GM19240 (cell line): ENCODE data around the gene PANK3.

Experiments used
- DNase-seq: peaks from one replicate; pipeline ENCODE4 v3.0.0; 2011; ENCODE audit warnings: low spot score; ENCODE audit not compliant: insufficient read length

The PANK3 gene

GRCh38 chr5:168578538-168579487, at the start of gene PANK3:
Gene PANK3 (minus strand): TSS chr5:168579368. CDS start chr5:168579283, 85 bp downstream.
- peak; percentile 52 for DNase-seq

DNA sequence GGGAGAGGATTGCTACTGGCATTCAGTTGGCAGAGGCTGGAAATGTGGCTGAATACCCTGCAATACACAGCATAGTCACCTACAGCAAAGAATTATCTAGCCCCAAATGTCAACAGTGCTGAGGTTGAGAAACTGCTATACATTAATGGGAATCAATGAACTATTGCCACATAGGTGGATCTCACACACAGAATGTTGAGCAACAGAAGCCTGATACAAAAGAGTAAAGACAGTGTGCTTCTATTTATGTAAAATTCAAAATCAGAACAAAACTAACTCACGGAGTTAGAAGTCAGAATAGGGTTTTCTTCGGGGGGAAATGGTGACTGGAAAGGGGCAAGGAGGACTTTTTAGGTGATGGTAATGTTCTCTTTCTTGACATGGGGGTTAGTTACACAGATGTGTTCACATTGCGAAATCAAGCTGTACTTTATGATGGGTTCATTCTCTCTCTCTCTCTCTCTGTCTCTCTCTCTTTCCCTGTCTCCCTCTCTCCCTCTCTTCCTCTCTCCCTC, 45.7 kb upstream of the PANK3 start:
- DNase-seq: no peak

DNA sequence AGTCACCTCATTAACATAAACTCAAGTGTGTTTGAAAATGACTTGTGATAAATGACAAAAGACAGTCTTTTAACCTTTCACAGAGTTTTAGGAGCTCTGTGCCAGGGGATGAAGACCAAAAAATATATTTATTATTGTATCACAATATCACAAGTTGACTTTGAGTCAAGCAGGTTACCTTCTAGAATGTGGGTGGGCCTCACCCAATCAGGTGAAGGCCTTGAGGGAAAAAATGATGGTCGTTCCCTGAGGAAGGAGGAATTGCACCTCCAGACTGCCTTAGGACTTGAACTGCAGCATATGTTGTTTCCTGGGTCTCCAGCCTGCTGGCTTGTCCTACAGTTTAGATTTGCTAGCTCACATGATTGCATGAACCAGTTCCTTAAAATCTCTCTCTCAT, 41.6 kb upstream of the PANK3 start:
- no peak for DNase-seq

DNA sequence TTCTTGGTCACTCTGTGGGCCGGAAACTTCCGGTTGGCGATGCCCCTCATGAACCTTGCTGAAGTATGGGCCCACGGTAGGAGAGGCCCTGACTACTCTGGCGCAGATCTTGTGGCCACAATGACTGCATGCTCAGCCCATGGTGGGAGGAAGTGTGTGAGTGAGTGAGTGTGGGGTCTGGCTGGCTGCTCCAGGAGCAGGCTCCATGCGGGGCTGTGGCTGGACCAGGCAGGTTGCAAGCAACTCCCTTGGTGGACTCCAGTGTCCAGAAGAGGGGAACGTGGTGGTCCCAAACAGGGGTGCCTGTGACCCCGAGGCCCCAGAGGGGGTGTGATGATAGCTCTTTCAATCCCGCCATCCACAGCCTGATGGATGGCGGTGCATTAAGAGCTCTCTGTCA, 35.5 kb upstream of the PANK3 start:
- no peak for DNase-seq

GRCh38 chr5:168613996-168614395, 34.8 kb upstream of the PANK3 start:
- DNase-seq: no peak

- no peak for DNase-seq
Observed at GRCh38 chr5:168613396-168613795, 34.2 kb upstream of the PANK3 start.

- no peak for DNase-seq
Observed at GRCh38 chr5:168612996-168613395, 33.8 kb upstream of the PANK3 start.

- no peak for DNase-seq
Observed at GRCh38 chr5:168612123-168612522, 33.0 kb upstream of the PANK3 start.

DNA sequence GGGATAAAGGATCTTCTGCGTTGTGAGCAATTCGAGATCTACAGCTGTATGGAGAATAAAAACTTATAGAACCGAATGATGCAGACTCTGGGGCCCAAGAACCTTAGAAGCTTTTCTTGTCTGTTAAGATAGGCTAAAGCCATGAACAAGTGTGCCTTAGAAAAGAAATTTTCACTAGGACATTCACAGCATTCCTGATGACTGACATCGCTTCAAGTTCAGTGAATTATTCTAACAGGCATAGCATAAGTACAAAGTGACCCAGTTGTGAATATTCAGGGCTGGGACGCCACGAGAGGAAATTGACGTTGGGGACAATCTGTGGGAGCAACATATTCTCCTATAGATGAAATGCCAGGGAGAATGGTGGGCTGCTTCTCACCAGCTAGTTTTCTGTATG, 32.0 kb upstream of the PANK3 start:
- no peak for DNase-seq

GRCh38 chr5:168609806-168610482, 30.8 kb upstream of the PANK3 start:
- no peak for DNase-seq

- DNase-seq: no peak
Observed at GRCh38 chr5:168608821-168609220, 29.7 kb upstream of the PANK3 start.

- DNase-seq: no peak
Observed at GRCh38 chr5:168608386-168608785, 29.2 kb upstream of the PANK3 start.

DNA sequence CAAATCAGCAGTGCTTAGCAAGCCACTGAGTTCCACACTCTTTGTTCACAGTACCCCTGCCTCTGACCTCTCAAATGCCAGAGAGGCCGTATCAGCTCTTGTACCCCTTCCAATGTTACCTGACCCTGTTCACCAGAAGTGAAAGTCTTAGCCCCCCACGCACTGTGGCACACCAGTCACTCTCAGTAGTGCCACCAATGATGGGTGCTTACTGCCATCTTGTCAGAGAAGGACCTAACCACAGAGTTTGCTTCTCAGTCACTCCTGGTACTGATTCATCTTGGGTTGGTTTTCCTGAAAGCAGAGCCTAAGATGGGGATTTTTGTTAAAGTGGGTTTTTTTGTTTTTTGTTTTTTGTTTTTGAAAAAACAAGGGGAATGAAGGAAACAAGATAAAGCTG, 28.8 kb upstream of the PANK3 start:
- DNase-seq: no peak

DNA sequence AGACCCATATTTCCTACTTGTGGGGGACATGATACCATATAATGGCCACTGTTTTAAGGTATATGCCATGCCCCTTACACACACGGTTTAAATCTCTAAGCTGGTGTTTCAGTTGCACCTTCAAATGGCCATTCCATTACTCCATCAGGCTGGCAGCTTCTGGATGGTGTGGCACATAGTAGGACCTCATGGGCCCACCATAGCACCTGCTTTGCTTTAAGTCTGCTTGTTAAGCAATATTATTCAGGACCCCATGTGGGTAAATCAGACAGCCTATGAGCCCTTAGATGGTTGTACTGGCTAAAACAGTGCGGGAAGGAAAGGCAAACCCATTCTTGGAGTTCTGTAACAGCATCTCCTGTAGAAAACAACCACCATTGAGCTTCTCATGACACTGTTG, 27.4 kb upstream of the PANK3 start:
- DNase-seq: no peak

- no peak for DNase-seq
Observed at GRCh38 chr5:168604436-168604835, 25.3 kb upstream of the PANK3 start.

GRCh38 chr5:168603746-168604145, 24.6 kb upstream of the PANK3 start:
- DNase-seq: no peak

GRCh38 chr5:168602517-168602916, 23.3 kb upstream of the PANK3 start:
- DNase-seq: no peak

- DNase-seq: no peak
Observed at GRCh38 chr5:168601972-168602371, 22.8 kb upstream of the PANK3 start.

DNA sequence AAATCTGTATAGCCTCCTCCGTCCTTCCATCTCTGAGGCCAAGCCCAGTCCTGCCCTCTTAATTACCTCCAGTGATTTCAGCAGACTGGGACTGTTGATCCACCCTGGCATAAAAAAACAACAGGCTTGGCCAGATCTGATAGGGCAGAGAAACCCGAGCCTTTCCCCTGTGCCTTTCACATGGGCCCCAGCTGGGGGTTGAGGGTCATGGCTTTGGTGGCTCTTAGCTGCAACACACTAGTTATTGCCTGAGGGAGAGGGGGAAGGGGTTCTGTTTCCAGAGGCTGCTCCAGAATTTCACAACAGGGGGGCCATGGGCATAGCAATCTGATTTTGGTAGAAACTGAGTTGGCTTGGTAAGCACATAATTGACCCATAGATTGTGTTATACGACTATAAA, 21.2 kb upstream of the PANK3 start:
- DNase-seq: no peak

GRCh38 chr5:168599826-168600225, 20.7 kb upstream of the PANK3 start:
- no peak for DNase-seq

DNA sequence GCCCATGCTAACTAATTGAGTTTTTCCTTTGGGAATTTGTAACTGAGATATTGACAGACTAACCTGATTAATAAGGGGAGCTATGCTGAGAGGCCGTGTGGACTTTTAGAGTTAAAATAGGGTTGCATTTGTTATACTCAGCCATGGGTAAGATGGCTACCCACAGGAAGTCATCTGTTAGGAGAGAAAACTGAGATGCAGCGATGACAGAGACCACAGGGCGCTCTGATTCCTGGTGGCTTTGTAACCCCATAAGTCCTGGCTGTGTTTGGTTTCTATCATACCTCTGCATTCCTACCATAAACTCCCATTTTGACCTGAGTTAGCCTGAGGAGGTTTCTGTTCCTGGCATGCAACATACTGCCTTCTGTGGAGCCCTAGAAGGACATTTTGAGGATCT, 19.5 kb upstream of the PANK3 start:
- DNase-seq: no peak

- no peak for DNase-seq
Observed at GRCh38 chr5:168596927-168597326, 17.8 kb upstream of the PANK3 start.
